IMR-90 (cell line): ENCODE data around the gene SLC22A16. TPM values are rescaled to one million over a fixed set of nuclear protein-coding genes. Genes with fewer than 3 reads are reported as not detected.

ENCODE experiments used
- ATAC-seq: fragments of 200-7000 bp; cut with Tn5 transposase; 2 replicates; pipeline ENCODE4 v1.9.1; 2020; ENCODE audit warnings: low read depth, mild to moderate bottlenecking, moderate library complexity
- BruUV-seq: library from RNA; stranded (reverse); fragments of 400-500 nt; replicated peaks from 2 replicates; lab custom pipeline; 2021; lab: Mats Ljungman, UMichigan
- CTCF ChIA-PET: fragments of 300-600 bp; formaldehyde crosslinking; extraction: SDS; loops from one replicate; lab custom pipeline; 2021; ENCODE audit warnings: antibody characterized with exemption; lab: Yijun Ruan, JAX
- POLR2A ChIA-PET: fragments of 300-600 bp; sonication (Branson Sonifier 250); formaldehyde crosslinking; loops from one replicate; lab custom pipeline; 2022; ENCODE audit warnings: antibody characterized with exemption; ENCODE audit not compliant: unreplicated experiment; lab: Charles Lee
- DNase-seq: peaks from one replicate; pipeline ENCODE4 v3.0.0; 2013
- H2AFZ ChIP-seq: replicated peaks from 2 replicates; pipeline ENCODE3; 2013; ENCODE audit warnings: low read length, mild to moderate bottlenecking; ENCODE audit not compliant: poor library complexity
- H2AK5ac ChIP-seq: 2 replicates; pipeline ENCODE4 v1.6.1; 2013; ENCODE audit warnings: low read depth, low read length, inconsistent platforms
- H2AK9ac ChIP-seq: replicated peaks from 2 replicates; pipeline ENCODE3; 2013; ENCODE audit warnings: mild to moderate bottlenecking, low read depth, low read length, moderate library complexity; ENCODE audit not compliant: poor library complexity
- H2BK120ac ChIP-seq: 2 replicates; pipeline ENCODE4 v1.6.1; 2013; ENCODE audit warnings: low read depth, low read length, inconsistent platforms
- H2BK15ac ChIP-seq: 3 replicates; pipeline ENCODE4 v1.6.1; 2013; ENCODE audit warnings: low read depth, low read length, inconsistent platforms
- H2BK20ac ChIP-seq: 2 replicates; pipeline ENCODE4 v1.6.1; 2013; ENCODE audit warnings: low read depth, mild to moderate bottlenecking, inconsistent platforms, low read length, moderate library complexity
- H2BK5ac ChIP-seq: 2 replicates; pipeline ENCODE4 v1.6.1; 2013; ENCODE audit warnings: mild to moderate bottlenecking, low read depth, low read length, inconsistent platforms; ENCODE audit not compliant: poor library complexity, severe bottlenecking
- H3K14ac ChIP-seq: replicated peaks from 2 replicates; pipeline ENCODE4 v1.6.1; 2013; ENCODE audit warnings: low read depth, low read length, inconsistent platforms
- H3K18ac ChIP-seq: 2 replicates; pipeline ENCODE4 v1.6.1; 2013; ENCODE audit warnings: low read depth, low read length, control low read depth
- H3K23ac ChIP-seq: 2 replicates; pipeline ENCODE4 v1.6.1; 2013; ENCODE audit warnings: low read depth, low read length, inconsistent platforms
- H3K27ac ChIP-seq: 2 replicates; pipeline ENCODE4 v1.5.1; 2013; ENCODE audit warnings: mild to moderate bottlenecking, control low read depth, low read length; ENCODE audit not compliant: insufficient read depth
- H3K27me3 ChIP-seq: 2 replicates; pipeline ENCODE4 v1.6.1; 2013; ENCODE audit warnings: low read length; ENCODE audit not compliant: control insufficient read depth, insufficient read depth
- H3K36me3 ChIP-seq: 2 replicates; pipeline ENCODE4 v1.6.1; 2013; ENCODE audit warnings: low read length, mixed read lengths; ENCODE audit not compliant: control insufficient read depth, insufficient read depth
- H3K4ac ChIP-seq: 2 replicates; pipeline ENCODE4 v1.6.1; 2013; ENCODE audit warnings: low read depth, low read length, inconsistent platforms
- H3K4me1 ChIP-seq: 2 replicates; pipeline ENCODE4 v1.6.1; 2013; ENCODE audit warnings: low read length, mixed read lengths; ENCODE audit not compliant: control insufficient read depth, insufficient read depth
- H3K4me2 ChIP-seq: 2 replicates; pipeline ENCODE4 v1.6.1; 2013; ENCODE audit warnings: low read depth, mild to moderate bottlenecking, control low read depth, low read length, moderate library complexity
- H3K4me3 ChIP-seq: 2 replicates; pipeline ENCODE4 v1.5.1; 2013; ENCODE audit warnings: low read depth, mild to moderate bottlenecking, control low read depth, low read length, moderate library complexity; ENCODE audit not compliant: insufficient read depth
- H3K56ac ChIP-seq: 2 replicates; pipeline ENCODE4 v1.6.1; 2013; ENCODE audit warnings: low read length, inconsistent platforms; ENCODE audit not compliant: insufficient read depth; ENCODE audit errors: extremely low read depth
- H3K79me1 ChIP-seq, 2 experiments: 2 replicates each; pipeline ENCODE4 v1.6.1; 2013; ENCODE audit warnings: low read length in 2 of 2, inconsistent platforms in 1 of 2, low read depth in 1 of 2
- H3K9ac ChIP-seq: 2 replicates; pipeline ENCODE4 v1.6.1; 2013; ENCODE audit warnings: low read depth, low read length, control low read depth
- H3K9me1 ChIP-seq: 2 replicates; pipeline ENCODE4 v1.6.1; 2013; ENCODE audit warnings: low read length, inconsistent platforms; ENCODE audit not compliant: insufficient read depth
- H3K9me3 ChIP-seq: 2 replicates; pipeline ENCODE4 v1.6.1; 2013; ENCODE audit warnings: low read length; ENCODE audit not compliant: control insufficient read depth, insufficient read depth
- H4K20me1 ChIP-seq: 2 replicates; pipeline ENCODE4 v1.6.1; 2013; ENCODE audit warnings: low read length, inconsistent platforms; ENCODE audit not compliant: insufficient read depth
- H4K5ac ChIP-seq: 2 replicates; pipeline ENCODE4 v1.6.1; 2013; ENCODE audit warnings: mild to moderate bottlenecking, low read depth, low read length, control low read depth
- H4K8ac ChIP-seq, 2 experiments: 2 replicates each; pipeline ENCODE4 v1.6.1; 2013; ENCODE audit warnings: low read depth in 2 of 2, low read length in 2 of 2, control low read depth in 1 of 2, inconsistent platforms in 1 of 2
- H4K91ac ChIP-seq: 2 replicates; pipeline ENCODE4 v1.6.1; 2013; ENCODE audit warnings: low read depth, low read length, inconsistent platforms; ENCODE audit not compliant: insufficient read depth
- FOS ChIP-seq: fragments of 150-350 bp; IDR thresholded peaks from 2 replicates; pipeline ENCODE4 v1.6.1; 2016; ENCODE audit warnings: low read depth, low read length
- MAFK ChIP-seq: IDR thresholded peaks from 2 replicates; pipeline ENCODE4 v1.6.1; 2012; ENCODE audit warnings: low read depth, low read length, improper control_type of control experiment
- MAZ ChIP-seq: IDR thresholded peaks from 2 replicates; pipeline ENCODE4 v1.6.1; 2012; ENCODE audit warnings: low read depth, mild to moderate bottlenecking, low read length, improper control_type of control experiment, moderate library complexity, borderline replicate concordance
- RCOR1 ChIP-seq: IDR thresholded peaks from 2 replicates; pipeline ENCODE4 v1.6.1; 2012; ENCODE audit warnings: mild to moderate bottlenecking, low read length, improper control_type of control experiment; ENCODE audit not compliant: insufficient replicate concordance
- RFX5 ChIP-seq: IDR thresholded peaks from 2 replicates; pipeline ENCODE4 v1.8.0; 2012; ENCODE audit warnings: low read depth, mild to moderate bottlenecking, low read length, moderate library complexity
- SMC3 ChIP-seq: fragments of 150-350 bp; IDR thresholded peaks from 2 replicates; pipeline ENCODE4 v1.6.1; 2016; ENCODE audit warnings: low read depth, mild to moderate bottlenecking, antibody characterized with exemption, low read length, moderate library complexity
- WGBS, 2 experiments: methylation state at CpG; one replicate each; pipeline versions ENCODE4 v1.1.5 to v1.1.7; 2013; ENCODE audit warnings: missing lambda C conversion rate in 2 of 2; ENCODE audit not compliant: insufficient read length in 1 of 2; ENCODE audit errors: extremely low coverage in 2 of 2; 5-methylcytosine and 5-hydroxymethylcytosine counted together
- dilution Hi-C: fragments of 300-500 bp; cut with HindIII; formaldehyde crosslinking; loops from one replicate; pipeline ENCODE4 v1.14.3; 2018; ENCODE audit warnings: low sequenced_read_pairs; ENCODE audit not compliant: unreplicated experiment
- in situ Hi-C: fragments of 300-500 bp; cut with MboI; formaldehyde crosslinking; loops from 3 replicates; pipeline ENCODE4 v1.14.3; 2019; ENCODE audit warnings: low sequenced_read_pairs, inconsistent platforms, mixed read lengths
- intact Hi-C: fragments of 100-400 bp; cut with micrococcal nuclease; formaldehyde crosslinking; loops from 2 replicates; pipeline ENCODE4 v1.10.0; 2022
- polyA plus RNA-seq, 3 experiments: library from polyadenylated mRNA; depleted of rRNA; stranded (reverse); fragments of >200 nt; gene quantifications; 2 replicates each; pipeline ENCODE4 v1.2.3, GENCODE V29; 2012; ENCODE audit warnings: low replicate concordance in 1 of 3
- total RNA-seq: library from RNA; depleted of rRNA; stranded (reverse); fragments of >200 nt; gene quantifications from 2 replicates; pipeline ENCODE4 v1.2.3, GENCODE V29; 2012
- TF ChIP-seq, protein P1 (sequence below): fragments of 150-350 bp; IDR thresholded peaks from 2 replicates; pipeline ENCODE4 v1.6.1; 2017; ENCODE audit warnings: mild to moderate bottlenecking, antibody characterized with exemption, low read length, low read depth
- TF ChIP-seq, protein P2 (sequence below): conservative IDR thresholded peaks from 2 replicates; pipeline ENCODE4 v1.5.1; 2012; ENCODE audit warnings: mild to moderate bottlenecking, low read depth, low read length, improper control_type of control experiment
- TF ChIP-seq, protein P3 (sequence below): fragments of 150-350 bp; IDR thresholded peaks from 2 replicates; pipeline ENCODE4 v1.6.1; 2016; ENCODE audit warnings: low read depth, mild to moderate bottlenecking, low read length, moderate library complexity, borderline replicate concordance

SLC22A16 gene
- total and polyA plus RNA-seq, 2 of the 4 experiments (the other 2 are of a cell fraction): not detected

DNA sequence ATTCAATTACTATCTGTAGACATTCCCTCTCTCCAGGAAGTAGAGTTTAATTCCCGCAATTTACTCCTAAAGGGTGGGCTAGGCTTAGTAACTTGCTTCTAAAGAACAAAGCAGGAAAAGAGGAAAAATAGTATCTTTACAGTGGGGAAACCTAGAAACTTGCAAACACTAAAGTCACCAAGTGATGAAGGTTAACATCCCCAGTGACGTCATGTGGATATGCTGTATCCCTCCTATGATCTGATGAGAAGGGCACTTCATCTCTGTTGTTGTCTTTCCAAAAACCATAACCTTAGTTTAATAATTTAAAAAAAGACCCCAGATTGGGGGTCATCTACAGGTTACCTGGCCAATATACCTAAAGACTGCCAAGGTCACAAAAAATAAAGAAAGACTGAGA is 17.3 kb downstream of the SLC22A16 start:
- Histone ChIP-seq H3K27me3 (peaks cover 7% of the 10 kb centered on the region), H3K9me1 (no peaks in the 10 kb centered on the region; the same call in 1 of the 2 replicates), H4K5ac (no peak overlapping the region), H3K23ac (no peak overlapping the region), H3K36me3 (no peaks in the 10 kb centered on the region), H3K4me2 (no peak overlapping the region), H3K4me3 (no peak overlapping the region), H2BK15ac (no peak overlapping the region), H3K79me1 (no peaks in the 10 kb centered on the region), H2BK120ac (no peak overlapping the region), H2BK5ac (no peak overlapping the region), H2BK20ac (no peak overlapping the region), H2AK9ac (no peak overlapping the region), H3K4me1 (no peaks in the 10 kb centered on the region), H3K9me3 (no peaks in the 10 kb centered on the region), H3K56ac (no peak overlapping the region), H3K14ac (no peak overlapping the region), H3K27ac (no peak overlapping the region), H4K20me1 (no peaks in the 10 kb centered on the region), H2AK5ac (no peak overlapping the region), H3K18ac (no peak overlapping the region), H3K4ac (no peak overlapping the region), H4K8ac (no peak overlapping the region), H2AFZ (no peak overlapping the region), H4K91ac (no peak overlapping the region), H3K9ac (no peak overlapping the region)
- ATAC-seq (no peak), DNase-seq (no peak)
- intact Hi-C loops (no loop called here), in situ Hi-C loops (no loop called here), dilution Hi-C loops (no loop called here)
- TF ChIP-seq, protein P1, sequence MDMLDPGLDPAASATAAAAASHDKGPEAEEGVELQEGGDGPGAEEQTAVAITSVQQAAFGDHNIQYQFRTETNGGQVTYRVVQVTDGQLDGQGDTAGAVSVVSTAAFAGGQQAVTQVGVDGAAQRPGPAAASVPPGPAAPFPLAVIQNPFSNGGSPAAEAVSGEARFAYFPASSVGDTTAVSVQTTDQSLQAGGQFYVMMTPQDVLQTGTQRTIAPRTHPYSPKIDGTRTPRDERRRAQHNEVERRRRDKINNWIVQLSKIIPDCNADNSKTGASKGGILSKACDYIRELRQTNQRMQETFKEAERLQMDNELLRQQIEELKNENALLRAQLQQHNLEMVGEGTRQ: no peak
- TF ChIP-seq, protein P2, sequence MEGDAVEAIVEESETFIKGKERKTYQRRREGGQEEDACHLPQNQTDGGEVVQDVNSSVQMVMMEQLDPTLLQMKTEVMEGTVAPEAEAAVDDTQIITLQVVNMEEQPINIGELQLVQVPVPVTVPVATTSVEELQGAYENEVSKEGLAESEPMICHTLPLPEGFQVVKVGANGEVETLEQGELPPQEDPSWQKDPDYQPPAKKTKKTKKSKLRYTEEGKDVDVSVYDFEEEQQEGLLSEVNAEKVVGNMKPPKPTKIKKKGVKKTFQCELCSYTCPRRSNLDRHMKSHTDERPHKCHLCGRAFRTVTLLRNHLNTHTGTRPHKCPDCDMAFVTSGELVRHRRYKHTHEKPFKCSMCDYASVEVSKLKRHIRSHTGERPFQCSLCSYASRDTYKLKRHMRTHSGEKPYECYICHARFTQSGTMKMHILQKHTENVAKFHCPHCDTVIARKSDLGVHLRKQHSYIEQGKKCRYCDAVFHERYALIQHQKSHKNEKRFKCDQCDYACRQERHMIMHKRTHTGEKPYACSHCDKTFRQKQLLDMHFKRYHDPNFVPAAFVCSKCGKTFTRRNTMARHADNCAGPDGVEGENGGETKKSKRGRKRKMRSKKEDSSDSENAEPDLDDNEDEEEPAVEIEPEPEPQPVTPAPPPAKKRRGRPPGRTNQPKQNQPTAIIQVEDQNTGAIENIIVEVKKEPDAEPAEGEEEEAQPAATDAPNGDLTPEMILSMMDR: no peak
- no peak for TF ChIP-seq MAFK
- no peak for TF ChIP-seq MAZ
- TF ChIP-seq RFX5: no peak
- TF ChIP-seq FOS: no peak
- TF ChIP-seq, protein P3, sequence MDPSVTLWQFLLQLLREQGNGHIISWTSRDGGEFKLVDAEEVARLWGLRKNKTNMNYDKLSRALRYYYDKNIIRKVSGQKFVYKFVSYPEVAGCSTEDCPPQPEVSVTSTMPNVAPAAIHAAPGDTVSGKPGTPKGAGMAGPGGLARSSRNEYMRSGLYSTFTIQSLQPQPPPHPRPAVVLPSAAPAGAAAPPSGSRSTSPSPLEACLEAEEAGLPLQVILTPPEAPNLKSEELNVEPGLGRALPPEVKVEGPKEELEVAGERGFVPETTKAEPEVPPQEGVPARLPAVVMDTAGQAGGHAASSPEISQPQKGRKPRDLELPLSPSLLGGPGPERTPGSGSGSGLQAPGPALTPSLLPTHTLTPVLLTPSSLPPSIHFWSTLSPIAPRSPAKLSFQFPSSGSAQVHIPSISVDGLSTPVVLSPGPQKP: no peak
- no peak for TF ChIP-seq SMC3
- TF ChIP-seq RCOR1: no peak
- no CpG with 5 or more reads among the region's 2 CpGs for WGBS, 2 experiments
- ChIA-PET POLR2A (no interaction called here), CTCF (interaction anchor here (0.6 kb wide), 1 partner anchor 88 kb away, joined by 3 read pairs; no protein-coding TSS in a partner anchor)
- no TSS peak for BruUV-seq
